ENCODE measurements around the gene INSR.

DNA sequence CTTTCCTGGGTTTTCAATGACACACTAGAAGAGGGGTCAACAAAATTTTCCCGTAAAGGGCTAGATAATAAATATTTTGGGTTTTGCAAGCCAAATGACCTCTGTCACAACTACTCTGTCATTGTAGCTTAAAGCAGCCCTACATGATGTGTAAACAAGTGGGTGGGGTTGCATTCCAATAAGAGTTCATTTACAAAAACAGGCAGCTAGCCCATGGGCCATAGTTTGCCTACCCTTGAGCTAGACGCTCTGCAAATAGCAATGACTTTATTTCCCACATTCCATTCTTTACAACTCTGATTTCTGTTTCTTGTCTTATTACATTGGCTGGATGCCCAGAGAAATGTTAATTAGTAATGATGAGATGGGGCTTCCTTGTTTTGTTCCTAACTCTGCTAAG lies 148.7 kb downstream of the INSR start:
- TF ChIP-seq, protein P1, sequence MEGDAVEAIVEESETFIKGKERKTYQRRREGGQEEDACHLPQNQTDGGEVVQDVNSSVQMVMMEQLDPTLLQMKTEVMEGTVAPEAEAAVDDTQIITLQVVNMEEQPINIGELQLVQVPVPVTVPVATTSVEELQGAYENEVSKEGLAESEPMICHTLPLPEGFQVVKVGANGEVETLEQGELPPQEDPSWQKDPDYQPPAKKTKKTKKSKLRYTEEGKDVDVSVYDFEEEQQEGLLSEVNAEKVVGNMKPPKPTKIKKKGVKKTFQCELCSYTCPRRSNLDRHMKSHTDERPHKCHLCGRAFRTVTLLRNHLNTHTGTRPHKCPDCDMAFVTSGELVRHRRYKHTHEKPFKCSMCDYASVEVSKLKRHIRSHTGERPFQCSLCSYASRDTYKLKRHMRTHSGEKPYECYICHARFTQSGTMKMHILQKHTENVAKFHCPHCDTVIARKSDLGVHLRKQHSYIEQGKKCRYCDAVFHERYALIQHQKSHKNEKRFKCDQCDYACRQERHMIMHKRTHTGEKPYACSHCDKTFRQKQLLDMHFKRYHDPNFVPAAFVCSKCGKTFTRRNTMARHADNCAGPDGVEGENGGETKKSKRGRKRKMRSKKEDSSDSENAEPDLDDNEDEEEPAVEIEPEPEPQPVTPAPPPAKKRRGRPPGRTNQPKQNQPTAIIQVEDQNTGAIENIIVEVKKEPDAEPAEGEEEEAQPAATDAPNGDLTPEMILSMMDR (IDR thresholded peaks at IDR 0.05) = no peak
- no peak for TF ChIP-seq POLR2A (IDR thresholded peaks at IDR 0.05)

Measured in thyroid gland (tissue), 4 donors.